ENCODE results near the gene SPEM3.

Gene SPEM3

DNA sequence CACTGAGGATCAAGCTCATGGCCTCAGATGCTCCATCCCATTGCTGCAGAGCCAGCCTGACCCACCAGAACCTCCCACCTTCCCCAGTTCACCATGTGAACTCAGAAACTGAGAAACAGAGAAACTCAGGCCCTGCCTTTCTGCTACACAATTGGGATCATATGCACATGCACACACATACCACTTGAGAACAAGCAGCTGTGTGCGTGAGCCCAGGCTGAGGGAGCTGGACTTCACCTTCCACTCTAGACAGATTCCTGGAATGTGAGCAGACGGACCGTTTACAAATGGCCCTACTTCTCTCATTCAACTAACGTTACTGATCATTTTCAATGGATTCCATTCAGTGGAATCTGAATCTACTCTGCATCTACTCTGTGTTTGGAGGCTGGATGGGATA is 5.0 kb upstream of the SPEM3 start:
- no peak for DNase-seq

DNA sequence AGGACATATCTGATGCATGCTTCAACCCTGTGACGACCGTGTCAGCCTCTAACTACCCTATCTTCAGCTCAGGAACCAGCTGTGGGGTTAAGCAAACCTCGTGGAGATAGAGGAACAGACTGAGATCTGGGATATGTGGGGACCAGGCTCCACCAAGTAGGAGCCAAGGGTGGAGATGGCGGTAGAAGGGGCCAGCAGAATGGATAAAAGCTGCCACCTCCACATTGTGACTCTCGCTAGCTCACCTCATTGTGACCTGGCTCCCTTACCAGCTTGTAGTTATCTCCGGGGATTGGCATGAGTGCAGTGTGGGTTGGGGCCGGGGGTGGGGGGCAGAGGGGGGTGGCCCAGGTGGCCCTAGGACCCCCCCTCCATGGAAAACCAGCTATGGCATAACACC is 3.3 kb upstream of the SPEM3 start, which contains the start of gene SPEM2:
TSS of gene SPEM2 (plus strand) at position 301 of the 400 bp plus-strand sequence. CDS start at position 374, 73 bp downstream.
- DNase-seq = no peak

DNA sequence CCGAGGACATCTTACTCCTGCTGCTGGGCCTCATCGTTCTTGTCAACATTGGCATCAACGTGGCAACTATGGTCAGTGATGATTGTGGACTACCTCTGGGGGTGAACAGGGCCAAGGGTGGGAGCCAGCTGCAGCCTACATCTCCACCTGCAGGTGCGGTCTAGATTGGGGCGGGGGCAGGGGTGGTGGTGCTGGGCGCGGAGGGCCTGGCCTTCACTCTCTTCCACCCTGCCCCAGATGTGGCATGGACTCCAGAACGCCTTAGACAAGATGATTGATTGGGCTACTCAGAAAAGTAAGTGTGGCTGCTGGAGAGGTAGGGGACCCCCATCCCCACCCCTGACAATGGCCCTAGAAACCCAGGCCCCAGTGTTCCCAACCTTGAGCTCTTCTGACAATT is 2.9 kb upstream of the SPEM3 start:
- no peak for DNase-seq

DNA sequence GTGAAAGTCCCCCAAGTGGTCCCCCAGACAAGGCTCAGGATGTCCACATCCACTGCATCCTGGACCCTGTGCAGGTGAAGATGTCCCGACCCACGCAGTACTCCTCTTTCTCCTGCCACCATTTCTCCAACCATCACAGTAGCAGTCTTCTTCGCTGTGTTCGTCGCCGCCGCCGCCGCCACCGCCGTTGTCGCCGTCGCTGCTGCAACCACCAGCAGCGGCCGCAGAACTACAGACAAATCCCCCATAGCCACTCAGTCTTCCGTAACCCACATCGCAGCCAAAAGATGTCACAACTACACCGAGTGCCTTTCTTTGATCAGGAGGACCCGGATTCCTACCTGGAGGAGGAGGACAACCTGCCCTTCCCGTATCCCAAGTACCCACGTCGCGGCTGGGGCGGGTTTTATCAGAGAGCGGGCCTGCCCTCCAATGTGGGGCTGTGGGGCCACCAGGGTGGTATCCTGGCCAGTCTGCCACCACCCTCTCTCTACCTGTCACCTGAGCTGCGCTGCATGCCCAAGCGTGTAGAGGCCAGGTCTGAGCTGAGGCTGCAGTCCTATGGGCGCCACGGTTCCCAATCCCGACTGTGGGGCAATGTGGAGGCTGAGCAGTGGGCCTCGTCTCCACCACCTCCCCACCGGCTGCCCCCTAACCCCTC is 2.3 kb upstream of the SPEM3 start:
- no peak for DNase-seq

DNA sequence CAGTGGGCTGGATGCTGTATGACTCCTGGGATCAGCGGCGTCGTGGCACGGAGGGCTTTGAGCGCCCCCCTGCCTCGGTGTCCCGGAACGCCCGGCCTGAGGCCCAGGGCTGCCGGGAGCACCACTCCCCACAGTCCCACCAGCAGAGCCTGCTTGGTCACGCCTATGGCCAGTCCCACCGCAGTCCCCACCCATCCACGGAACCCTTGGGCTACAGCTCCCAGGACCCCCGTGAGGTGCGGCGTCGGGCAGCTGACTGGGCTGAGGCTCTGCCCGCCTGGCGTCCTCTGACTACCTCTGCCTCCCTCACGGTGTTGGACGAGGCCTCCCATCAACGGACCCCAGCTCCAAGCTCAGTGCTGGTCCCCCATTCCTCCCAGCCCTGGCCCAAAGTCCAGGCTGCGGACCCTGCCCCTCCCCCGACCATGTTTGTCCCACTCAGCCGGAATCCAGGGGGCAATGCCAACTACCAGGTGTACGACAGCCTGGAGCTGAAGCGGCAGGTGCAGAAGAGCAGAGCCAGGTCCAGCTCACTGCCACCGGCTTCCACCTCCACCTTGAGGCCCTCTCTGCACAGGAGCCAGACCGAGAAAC is 1.7 kb upstream of the SPEM3 start:
- DNase-seq = no peak

DNA sequence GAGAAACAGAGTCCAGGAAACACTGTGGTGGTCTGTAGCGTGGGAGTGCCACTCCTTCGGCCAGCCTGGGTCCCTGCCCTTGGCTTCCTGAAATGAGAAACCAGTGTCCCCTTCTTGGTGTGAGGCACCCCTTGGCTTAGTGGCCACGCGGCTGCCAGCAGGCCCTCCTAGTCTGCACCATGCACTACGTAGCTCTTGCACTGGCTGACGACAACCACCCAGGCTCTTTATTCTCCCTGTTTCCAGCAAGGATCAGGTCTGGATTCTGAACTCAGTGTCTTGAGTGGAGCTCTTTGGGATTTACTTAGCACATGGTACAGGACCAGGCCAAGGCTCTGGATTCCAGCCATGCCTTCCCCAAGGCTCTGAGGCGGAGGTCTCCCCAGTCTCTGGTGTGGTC is 1.1 kb upstream of the SPEM3 start:
- DNase-seq = no peak

DNA sequence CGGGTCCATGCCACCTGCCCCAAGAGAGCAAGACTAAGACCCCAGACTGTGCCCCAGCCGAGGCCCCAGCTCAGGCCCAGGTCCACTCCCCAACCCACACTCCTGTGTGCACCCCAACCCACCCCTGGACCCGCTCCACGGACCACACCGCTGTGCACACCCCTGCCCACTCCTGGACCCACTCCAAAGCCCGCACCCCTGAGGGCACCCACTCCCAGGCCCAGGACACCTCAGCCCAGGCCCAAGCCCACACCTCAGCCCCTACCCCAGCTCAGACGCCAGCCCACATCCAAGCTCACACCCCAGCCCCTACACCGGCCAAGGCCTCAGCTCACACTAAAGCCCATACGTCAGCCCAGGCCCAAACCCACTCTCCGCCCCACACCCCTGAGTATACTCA is 1.1 kb downstream of the SPEM3 start:
- no peak for DNase-seq

DNA sequence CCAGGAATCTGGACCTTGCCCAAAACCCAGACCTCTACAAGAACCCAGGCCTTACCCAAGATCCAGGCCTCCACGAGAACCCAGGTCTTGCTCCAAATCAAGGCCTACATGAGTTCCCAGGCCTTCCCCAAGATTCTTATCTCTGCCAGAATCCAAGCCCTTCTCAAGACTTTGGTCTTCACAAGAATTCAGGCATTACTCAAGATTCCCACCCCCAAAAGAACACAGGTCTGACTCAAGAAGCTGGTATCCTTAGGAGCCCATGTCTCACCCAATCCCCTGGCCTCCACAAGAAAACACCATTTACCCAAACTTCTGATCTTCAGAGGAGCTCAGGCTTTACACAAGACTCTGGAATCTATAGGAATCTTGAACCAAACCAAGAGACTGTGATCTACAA is 2.6 kb downstream of the SPEM3 start:
- no peak for DNase-seq

DNA sequence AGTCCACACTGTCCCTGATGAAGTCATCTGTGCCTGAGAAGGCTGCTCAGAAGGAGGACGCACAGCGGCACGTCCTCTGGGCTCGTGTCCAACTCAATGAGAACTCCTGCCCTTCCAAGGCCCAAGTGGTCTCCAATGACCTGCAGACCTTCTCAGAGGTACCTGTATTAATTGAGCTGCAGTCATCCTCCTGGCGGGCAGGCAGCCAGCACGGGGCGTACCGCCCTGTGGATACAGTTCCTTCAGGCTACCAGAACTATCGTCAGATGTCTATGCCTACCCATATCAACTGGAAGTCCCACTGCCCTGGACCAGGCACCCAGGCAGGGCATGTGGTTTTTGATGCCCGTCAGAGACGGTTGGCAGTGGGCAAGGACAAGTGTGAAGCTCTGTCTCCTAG is 3.6 kb downstream of the SPEM3 start:
- DNase-seq = no peak

DNA sequence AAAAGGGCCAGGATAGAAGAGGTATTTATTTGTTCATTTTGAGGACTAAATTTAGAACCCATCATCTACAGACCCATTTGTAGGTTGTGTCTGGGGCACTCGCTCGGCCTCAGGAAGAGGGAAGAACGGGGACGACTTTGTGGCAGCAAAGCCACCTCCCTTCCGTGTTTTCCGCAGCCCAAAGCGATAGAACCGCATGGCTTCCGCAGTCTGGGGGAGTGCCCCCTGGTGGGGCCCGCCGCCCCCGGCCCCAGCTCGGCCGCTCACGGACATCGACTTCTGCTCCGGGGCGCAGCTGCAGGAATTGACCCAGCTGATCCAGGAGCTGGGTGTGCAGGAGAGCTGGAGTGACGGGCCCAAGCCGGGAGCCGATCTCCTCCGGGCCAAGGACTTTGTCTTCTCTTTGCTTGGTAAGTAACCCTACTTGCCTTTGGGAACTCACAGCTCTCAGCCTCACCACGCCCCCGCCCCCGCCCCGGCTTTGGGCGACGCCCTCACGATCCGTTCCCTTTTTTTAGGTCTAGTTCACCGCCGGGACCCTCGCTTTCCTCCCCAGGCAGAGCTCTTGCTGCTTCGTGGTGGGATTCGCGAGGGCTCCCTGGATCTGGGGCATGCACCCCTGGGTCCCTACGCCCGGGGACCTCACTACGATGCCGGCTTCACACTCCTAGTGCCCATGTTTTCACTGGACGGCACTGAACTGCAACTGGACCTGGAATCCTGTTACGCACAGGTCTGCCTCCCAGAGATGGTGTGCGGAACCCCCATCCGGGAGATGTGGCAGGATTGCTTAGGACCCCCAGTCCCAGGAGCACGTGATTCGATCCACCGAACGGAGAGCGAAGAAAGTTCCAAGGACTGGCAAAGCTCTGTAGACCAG is 7.3 kb downstream of the SPEM3 start:
- no peak for DNase-seq

DNA sequence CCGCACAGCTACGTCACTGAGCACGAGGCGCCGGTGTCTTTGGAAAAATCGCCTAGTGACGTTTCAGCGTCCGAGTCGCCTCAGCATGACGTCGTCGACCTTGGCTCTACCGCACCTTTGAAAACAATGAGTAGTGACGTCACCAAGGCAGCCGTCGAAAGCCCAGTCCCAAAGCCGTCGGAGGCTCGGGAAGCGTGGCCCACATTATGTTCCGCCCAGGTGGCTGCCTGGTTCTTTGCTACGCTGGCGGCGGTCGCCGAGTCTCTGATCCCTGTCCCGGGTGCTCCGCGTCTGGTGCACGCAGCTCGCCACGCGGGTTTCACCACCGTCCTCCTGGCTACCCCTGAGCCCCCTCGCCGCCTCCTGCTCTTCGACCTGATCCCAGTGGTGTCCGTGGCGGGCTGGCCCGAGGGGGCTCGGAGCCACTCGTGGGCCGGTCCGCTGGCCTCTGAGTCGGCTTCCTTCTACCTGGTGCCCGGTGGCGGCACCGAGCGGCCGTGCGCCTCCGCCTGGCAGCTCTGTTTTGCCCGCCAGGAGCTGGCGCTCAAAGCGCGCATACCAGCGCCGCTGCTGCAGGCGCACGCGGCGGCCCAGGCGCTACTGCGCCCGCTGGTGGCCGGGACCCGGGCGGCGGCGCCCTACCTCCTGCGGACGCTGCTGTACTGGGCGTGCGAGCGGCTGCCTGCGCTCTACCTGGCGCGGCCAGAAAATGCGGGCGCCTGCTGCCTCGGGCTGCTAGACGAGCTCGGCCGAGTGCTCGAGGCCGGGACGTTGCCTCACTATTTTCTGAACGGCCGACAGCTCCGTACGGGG is 8.1 kb downstream of the SPEM3 start:
- DNase-seq = peak; percentile 78

DNA sequence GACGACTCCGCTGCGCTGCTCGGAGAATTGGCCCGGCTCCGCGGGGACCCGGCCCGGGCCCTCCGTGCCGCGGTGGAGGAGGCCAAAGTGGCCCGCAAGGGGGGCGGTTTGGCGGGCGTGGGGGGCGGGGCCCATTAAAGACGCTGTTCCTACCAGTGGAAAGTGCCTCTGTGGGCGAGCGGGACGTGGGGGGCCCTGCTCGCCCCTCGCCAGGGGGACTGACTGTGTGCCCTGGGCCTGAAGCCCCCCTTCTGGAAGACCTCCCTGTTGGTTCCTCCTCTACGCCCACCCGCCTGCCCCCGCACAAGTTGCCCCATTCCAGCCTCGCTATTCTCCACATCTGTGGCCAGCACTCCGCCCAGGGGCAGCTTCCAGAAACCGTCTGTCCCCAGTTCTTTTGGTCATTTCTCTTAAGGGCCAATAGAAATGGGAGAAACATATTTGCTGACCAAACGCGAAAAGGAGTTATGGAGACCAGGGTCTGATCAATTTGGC is 8.8 kb downstream of the SPEM3 start:
- no peak for DNase-seq

DNA sequence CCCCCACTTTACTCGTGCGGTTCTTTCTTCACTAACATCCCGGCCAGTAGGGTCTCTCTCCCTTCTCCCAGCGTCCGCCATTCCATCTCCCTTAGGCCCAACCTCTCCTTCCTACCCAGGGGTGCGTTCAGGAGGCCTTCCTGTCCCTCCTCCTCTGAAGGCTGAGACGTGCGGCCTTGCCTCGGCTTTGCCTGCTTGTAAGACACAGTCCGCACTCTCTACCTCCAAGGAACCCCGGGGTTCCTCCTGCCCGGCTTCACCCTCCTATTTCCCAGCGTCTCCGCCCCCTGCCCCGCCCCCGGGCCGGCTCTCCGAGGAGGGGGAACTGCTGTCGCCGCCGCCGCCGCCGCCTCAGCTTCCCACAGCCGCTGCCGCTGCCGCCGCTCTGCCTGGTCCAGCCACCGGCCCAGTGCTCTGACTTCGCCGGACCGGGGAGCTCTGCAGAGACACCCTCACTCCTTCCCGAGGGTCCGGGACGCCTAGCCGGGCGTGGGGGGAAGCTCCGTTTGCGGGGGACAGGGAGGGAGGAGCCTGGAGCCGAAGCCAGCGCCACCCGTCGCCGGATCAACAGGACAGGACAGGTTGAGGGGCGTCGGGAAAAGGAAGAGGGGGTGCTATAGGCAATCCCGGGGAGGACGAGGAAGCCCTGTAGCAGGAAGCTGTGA is 9.4 kb downstream of the SPEM3 start:
- DNase-seq = no peak

DNA sequence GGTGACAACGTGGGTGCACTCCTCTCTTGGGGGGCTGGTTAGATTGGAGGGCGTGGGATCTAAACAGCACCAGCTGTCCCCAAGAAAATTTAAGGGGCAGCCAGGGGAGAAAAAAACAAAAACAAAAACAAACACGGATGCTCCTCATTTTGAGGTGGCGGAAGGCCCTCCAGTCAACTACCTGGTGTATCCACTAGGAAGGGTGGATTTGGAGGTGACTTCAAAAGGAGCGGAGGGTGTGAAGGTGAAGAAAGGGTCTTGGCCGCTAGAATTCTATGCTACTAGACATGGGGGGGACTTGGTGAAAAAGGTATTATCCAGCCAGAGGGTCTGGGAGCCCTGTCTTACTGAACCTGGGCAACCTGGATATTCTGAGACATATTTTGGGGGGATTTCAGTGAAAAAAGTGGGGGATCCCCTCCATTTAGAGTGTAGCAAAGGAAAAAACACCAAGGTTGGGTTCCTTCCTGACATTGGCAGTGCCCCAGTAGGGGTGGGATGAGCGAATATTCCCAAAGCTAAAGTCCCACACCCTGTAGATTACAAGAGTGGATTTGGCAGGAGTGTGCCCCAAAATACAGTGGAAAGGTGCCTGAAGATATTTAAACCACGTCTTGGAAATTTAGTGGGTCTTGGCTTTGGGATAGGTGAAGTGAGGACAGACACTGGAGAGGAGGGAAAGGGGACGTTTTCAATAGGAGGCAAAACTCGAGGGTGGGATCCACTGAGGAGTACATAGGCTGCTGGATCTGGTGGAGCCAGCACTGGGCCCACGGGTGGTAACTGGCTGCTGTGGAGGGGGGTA is 10.2 kb downstream of the SPEM3 start:
- no peak for DNase-seq

DNA sequence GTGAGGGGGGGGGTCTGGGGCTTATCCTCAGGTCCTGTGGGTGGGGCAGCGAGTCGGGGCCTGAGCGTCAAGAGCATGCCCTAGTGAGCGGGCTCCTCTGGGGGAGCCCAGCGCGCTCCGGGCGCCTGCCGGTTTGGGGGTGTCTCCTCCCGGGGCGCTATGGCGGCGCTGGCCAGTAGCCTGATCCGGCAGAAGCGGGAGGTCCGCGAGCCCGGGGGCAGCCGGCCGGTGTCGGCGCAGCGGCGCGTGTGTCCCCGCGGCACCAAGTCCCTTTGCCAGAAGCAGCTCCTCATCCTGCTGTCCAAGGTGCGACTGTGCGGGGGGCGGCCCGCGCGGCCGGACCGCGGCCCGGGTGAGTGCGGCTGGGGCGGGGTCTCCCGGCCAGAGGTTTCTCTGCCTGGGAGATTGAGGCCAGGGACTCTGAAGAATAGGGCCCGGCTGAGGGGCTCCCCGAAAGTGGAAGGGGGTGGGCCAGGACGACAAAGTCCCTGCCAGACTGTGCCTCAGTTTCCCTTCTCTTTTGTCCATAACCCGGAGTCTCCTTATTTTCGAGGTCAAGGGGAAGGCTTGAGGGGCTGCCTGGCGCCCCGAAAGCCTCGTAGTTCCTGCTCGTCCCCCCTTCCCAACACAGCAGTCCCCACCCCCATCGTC is 10.9 kb downstream of the SPEM3 start, which contains the start of gene FGF11:
TSS of gene FGF11 (plus strand) at position 51 of the 651 bp plus-strand sequence. CDS start at position 160, 109 bp downstream.
- DNase-seq = no peak

DNA sequence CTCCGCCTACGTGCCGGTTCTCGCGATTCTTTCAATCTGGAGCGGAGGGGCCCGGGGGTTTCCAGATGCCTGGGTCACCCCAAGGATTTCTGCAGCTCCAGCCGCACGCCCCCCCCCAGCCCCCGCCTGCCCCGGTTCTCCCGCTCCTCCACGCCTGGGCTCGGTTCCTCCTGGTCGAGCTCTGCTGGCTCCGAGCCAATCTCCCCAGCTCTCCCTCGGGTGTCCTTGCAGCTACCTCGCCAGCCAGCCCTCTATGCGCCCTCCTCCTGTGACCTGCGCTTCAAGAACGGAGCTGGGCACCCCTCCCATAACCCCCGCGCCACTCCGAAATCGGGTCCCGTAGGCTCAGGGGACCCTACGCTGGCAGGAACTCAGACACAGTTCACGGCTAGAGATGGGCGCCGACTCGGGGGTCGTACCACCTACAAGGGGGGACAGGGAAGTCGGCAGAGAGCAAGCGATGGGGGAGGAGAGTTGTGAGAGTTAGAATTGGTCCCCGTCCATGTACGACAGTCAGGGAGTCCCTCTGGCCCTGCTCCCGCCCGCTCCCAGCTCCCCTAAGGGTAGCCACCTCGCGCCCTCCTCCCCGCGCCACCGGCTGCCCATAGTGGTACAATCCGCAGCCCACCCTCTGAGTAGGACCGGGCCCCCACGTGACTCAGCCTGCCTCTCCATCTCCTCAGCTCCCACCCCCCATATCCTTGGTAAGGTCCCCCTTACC is 11.6 kb downstream of the SPEM3 start:
- DNase-seq = peak; percentile 42

DNA sequence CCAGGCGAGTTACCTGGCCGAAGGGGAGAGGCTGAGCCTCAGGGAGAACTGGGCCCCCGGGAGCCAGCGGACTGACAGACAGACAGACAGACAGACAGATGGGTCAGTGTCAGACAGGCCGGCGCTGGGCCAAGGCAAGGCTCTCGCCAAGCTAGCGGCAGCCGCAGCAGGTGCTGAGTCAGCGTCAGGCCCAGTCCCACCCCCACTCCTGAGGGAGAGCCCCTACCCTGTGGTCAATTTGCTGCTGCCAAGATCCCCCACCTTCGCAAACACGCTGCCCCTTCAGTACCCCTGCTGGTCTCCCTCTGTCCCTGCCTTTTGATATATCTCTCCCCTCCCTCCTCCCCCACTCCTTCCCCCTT is 12.2 kb downstream of the SPEM3 start:
- no peak for DNase-seq

DNA sequence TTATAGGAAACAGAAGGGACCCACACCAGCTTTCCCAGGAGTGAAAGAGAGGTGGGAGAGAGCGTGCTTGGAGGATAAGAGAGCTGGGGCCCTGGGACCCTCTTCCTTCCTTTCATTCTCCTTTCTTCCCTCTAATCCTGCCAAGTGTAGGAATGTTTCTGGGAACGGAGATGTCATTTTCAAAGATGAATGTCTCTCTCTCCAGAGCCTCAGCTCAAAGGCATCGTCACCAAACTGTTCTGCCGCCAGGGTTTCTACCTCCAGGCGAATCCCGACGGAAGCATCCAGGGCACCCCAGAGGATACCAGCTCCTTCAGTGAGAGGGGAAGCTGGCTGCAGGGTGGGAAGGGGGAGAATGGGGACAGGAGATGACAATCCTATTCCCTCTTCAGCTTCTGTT is 12.6 kb downstream of the SPEM3 start:
- no peak for DNase-seq

DNA sequence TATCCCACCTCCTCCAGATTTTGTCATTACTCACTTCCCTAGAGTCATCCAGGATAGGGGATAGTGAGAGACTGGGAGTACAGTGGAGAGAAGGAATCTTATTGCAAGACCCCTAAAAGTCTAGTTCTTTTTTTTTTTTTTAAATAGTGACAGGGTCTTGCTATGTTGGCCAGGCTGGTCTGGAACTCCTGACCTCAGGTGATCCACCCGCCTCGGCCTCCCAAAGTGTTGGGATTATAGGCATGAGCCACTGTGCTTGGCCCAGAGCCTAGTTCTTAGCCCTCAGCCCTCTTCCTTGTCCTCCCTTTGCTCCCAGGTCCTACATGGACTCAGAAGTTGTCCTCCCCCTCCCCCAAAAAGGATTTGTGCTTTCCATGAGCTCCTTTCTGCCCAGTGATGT is 13.5 kb downstream of the SPEM3 start:
- no peak for DNase-seq
